Stimulated activated CD4-positive, alpha-beta T cell treated with anti-CD3 and anti-CD28 coated beads, Interleukin-15, amount 100 ng/mL, for 24 hours (primary cell): Measurements from ENCODE around the gene FADS6.

ENCODE experiments used
- DNase-seq: peaks from one replicate; pipeline ENCODE4 v3.0.0-alpha.2; 2020

FADS6 gene

GRCh38 chr17:74864866-74865395 lies 28.5 kb downstream of the FADS6 start:
- peak; percentile 79 for DNase-seq

- DNase-seq: no peak
Measured at GRCh38 chr17:74864297-74864865, 29.1 kb downstream of the FADS6 start.

- no peak for DNase-seq
Measured at GRCh38 chr17:74863420-74864296, 29.8 kb downstream of the FADS6 start.

GRCh38 chr17:74862919-74863318 lies 30.5 kb downstream of the FADS6 start:
- no peak for DNase-seq

- DNase-seq: peak; percentile 87
Measured at GRCh38 chr17:74862108-74862901, 31.1 kb downstream of the FADS6 start.

GRCh38 chr17:74861662-74862107 lies 31.7 kb downstream of the FADS6 start:
- DNase-seq: no peak

- peak; percentile 16 for DNase-seq
Measured at GRCh38 chr17:74860872-74861661, 32.4 kb downstream of the FADS6 start.

GRCh38 chr17:74860229-74860871 lies 33.1 kb downstream of the FADS6 start:
- peak; percentile 32 for DNase-seq

- peak; percentile 45 for DNase-seq
Measured at GRCh38 chr17:74859459-74860228, 33.8 kb downstream of the FADS6 start, which contains the start of gene GRIN2C. Gene GRIN2C (minus strand): TSS chr17:74859885. CDS start chr17:74855092, 4,793 bp downstream.

- DNase-seq: no peak
Measured at GRCh38 chr17:74858672-74859458, 34.6 kb downstream of the FADS6 start.

- no peak for DNase-seq
Measured at GRCh38 chr17:74857191-74857590, 36.2 kb downstream of the FADS6 start.

- no peak for DNase-seq
Measured at GRCh38 chr17:74856112-74856511, 37.3 kb downstream of the FADS6 start.

GRCh38 chr17:74855323-74855722 lies 38.1 kb downstream of the FADS6 start:
- DNase-seq: no peak

- DNase-seq: no peak
Measured at GRCh38 chr17:74854792-74855191, 38.6 kb downstream of the FADS6 start.

GRCh38 chr17:74853669-74854068 lies 39.8 kb downstream of the FADS6 start:
- DNase-seq: no peak

- DNase-seq: peak; percentile 19
Measured at GRCh38 chr17:74853048-74853397, 40.4 kb downstream of the FADS6 start.

- DNase-seq: peak; percentile 75
Measured at GRCh38 chr17:74852237-74853047, 41.0 kb downstream of the FADS6 start.

GRCh38 chr17:74851612-74852236 lies 41.7 kb downstream of the FADS6 start:
- no peak for DNase-seq

- no peak for DNase-seq
Measured at GRCh38 chr17:74850914-74851313, 42.5 kb downstream of the FADS6 start.
